Stimulated activated CD4-positive, alpha-beta T cell treated with anti-CD3 and anti-CD28 coated beads, Interleukin-15, amount 100 ng/mL, for 24 hours (primary cell): ENCODE results near the gene MATN3.

ENCODE experiments used
- DNase-seq: peaks from one replicate; pipeline ENCODE4 v3.0.0-alpha.2; 2020

Gene MATN3

GRCh38 chr2:20035955-20036666 lies 23.6 kb upstream of the MATN3 start:
- DNase-seq = no peak

GRCh38 chr2:20034821-20035220 lies 22.4 kb upstream of the MATN3 start:
- no peak for DNase-seq

- no peak for DNase-seq
Observed at GRCh38 chr2:20034218-20034617, 21.8 kb upstream of the MATN3 start.

- no peak for DNase-seq
Observed at GRCh38 chr2:20033322-20033721, 20.9 kb upstream of the MATN3 start.

GRCh38 chr2:20030224-20030623 lies 17.8 kb upstream of the MATN3 start:
- no peak for DNase-seq

GRCh38 chr2:20027705-20028434 lies 15.4 kb upstream of the MATN3 start:
- no peak for DNase-seq

- DNase-seq = no peak
Observed at GRCh38 chr2:20027260-20027677, 14.8 kb upstream of the MATN3 start.

GRCh38 chr2:20025065-20025786 lies 12.8 kb upstream of the MATN3 start:
- DNase-seq = no peak

GRCh38 chr2:20023688-20024087 lies 11.2 kb upstream of the MATN3 start:
- DNase-seq = no peak

GRCh38 chr2:20021405-20022009 lies 9.0 kb upstream of the MATN3 start:
- DNase-seq = no peak

GRCh38 chr2:20019747-20020146 lies 7.3 kb upstream of the MATN3 start:
- DNase-seq = no peak

GRCh38 chr2:20018601-20019152 lies 6.2 kb upstream of the MATN3 start:
- DNase-seq = no peak

- DNase-seq = no peak
Observed at GRCh38 chr2:20016346-20016745, 3.9 kb upstream of the MATN3 start.

- DNase-seq = no peak
Observed at GRCh38 chr2:20015482-20016083, 3.1 kb upstream of the MATN3 start.

GRCh38 chr2:20013126-20013849 lies 820 bp upstream of the MATN3 start:
- DNase-seq = no peak

- no peak for DNase-seq
Observed at GRCh38 chr2:20012032-20012281, 511 bp downstream of the MATN3 start.

- no peak for DNase-seq
Observed at GRCh38 chr2:20011276-20012031, 1.0 kb downstream of the MATN3 start.

GRCh38 chr2:20008703-20009102 lies 3.8 kb downstream of the MATN3 start:
- DNase-seq = no peak

GRCh38 chr2:20005891-20006470 lies 6.5 kb downstream of the MATN3 start:
- no peak for DNase-seq

- DNase-seq = no peak
Observed at GRCh38 chr2:20005067-20005627, 7.3 kb downstream of the MATN3 start.

- DNase-seq = no peak
Observed at GRCh38 chr2:20001361-20001863, 11.1 kb downstream of the MATN3 start.
